HL-60/S4 treated with retinoic acid at 250 ng/mL for 4 days and 3 days (cell line): ENCODE data around the gene CEP128.

Experiments used
- in situ Hi-C: fragments of 300-500 bp; cut with MboI; formaldehyde crosslinking; loops from 2 replicates; pipeline ENCODE4 v1.7.0; 2022; ENCODE audit warnings: low sequenced_read_pairs

Gene CEP128

GRCh38 chr14:80781972-80782367 lies 159.6 kb downstream of the CEP128 start:
- in situ Hi-C loops, result no loop called here

- in situ Hi-C loops, result no loop called here
Observed at GRCh38 chr14:80780500-80780899, 161.0 kb downstream of the CEP128 start.

- in situ Hi-C loops, result no loop called here
Observed at GRCh38 chr14:80776657-80777056, 164.9 kb downstream of the CEP128 start.

- in situ Hi-C loops, result no loop called here
Observed at GRCh38 chr14:80776186-80776585, 165.4 kb downstream of the CEP128 start.

GRCh38 chr14:80772504-80772903 lies 169.0 kb downstream of the CEP128 start:
- in situ Hi-C loops, result no loop called here

- in situ Hi-C loops, result no loop called here
Observed at GRCh38 chr14:80771201-80771600, 170.3 kb downstream of the CEP128 start.

GRCh38 chr14:80770114-80770908 lies 171.2 kb downstream of the CEP128 start:
- in situ Hi-C loops, result no loop called here

GRCh38 chr14:80768646-80769045 lies 172.9 kb downstream of the CEP128 start:
- in situ Hi-C loops, result no loop called here

GRCh38 chr14:80764921-80765507 lies 176.5 kb downstream of the CEP128 start:
- in situ Hi-C loops, result no loop called here

GRCh38 chr14:80764496-80764895 lies 177.0 kb downstream of the CEP128 start:
- in situ Hi-C loops, result no loop called here

GRCh38 chr14:80762641-80763228 lies 178.8 kb downstream of the CEP128 start:
- in situ Hi-C loops, result no loop called here

GRCh38 chr14:80754696-80755095 lies 186.8 kb downstream of the CEP128 start:
- in situ Hi-C loops, result no loop called here

GRCh38 chr14:80751285-80751684 lies 190.3 kb downstream of the CEP128 start:
- in situ Hi-C loops, result no loop called here

- in situ Hi-C loops, result no loop called here
Observed at GRCh38 chr14:80726211-80726610, 215.3 kb downstream of the CEP128 start.

- in situ Hi-C loops, result no loop called here
Observed at GRCh38 chr14:80718940-80719339, 222.6 kb downstream of the CEP128 start.

GRCh38 chr14:80714474-80714873 lies 227.1 kb downstream of the CEP128 start:
- in situ Hi-C loops, result no loop called here

GRCh38 chr14:80713076-80713850 lies 228.3 kb downstream of the CEP128 start:
- in situ Hi-C loops, result no loop called here

GRCh38 chr14:80705241-80705980 lies 236.1 kb downstream of the CEP128 start:
- in situ Hi-C loops, result no loop called here

- in situ Hi-C loops, result no loop called here
Observed at GRCh38 chr14:80700601-80701000, 240.9 kb downstream of the CEP128 start.

- in situ Hi-C loops, result no loop called here
Observed at GRCh38 chr14:80699861-80700260, 241.7 kb downstream of the CEP128 start.

GRCh38 chr14:80698974-80699373 lies 242.6 kb downstream of the CEP128 start:
- in situ Hi-C loops, result no loop called here
